Measurements from ENCODE around the gene NDC80. TPM values are rescaled to one million over a fixed set of nuclear protein-coding genes. Genes with fewer than 3 reads are reported as not detected.

Gene NDC80
- polyA plus RNA-seq, 1 donor, result 8.9 TPM

DNA sequence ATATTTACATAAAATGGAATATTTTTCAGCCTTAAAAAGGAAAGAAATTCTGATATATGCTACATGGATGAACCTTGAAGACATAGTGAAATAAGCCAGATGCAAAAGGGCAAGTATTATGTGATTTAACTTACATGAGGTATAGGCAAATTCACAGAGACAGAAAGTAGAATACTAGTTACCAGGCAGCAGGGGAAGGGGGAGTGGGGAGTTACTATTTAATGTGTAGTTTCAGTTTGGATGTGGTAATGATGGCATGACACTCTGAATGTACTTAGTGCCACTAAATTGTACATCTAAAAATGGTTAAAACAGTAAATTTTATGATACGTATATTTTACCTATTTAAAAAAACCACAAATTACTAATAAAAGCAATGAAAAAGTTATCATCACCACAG is 12.1 kb upstream of the NDC80 start:
- no peak for DNase-seq

DNA sequence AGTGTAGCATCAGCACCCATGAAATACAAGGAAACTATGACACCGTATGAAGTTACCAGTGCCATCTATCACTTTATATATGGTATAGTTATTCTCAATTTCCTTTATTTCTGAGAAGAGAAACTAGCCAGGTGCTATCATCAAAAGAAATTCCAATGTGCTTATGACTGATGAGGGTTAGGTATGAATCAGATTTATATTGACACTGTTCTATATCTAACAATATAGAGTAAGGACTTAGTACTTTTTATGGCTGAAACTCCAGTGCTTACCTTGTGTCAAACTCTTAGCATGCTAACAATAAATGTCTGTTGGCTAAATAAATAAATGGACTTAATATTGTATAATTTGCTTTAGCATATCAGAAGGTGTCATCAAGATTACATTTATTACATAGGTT is 7.0 kb upstream of the NDC80 start:
- no peak for DNase-seq

DNA sequence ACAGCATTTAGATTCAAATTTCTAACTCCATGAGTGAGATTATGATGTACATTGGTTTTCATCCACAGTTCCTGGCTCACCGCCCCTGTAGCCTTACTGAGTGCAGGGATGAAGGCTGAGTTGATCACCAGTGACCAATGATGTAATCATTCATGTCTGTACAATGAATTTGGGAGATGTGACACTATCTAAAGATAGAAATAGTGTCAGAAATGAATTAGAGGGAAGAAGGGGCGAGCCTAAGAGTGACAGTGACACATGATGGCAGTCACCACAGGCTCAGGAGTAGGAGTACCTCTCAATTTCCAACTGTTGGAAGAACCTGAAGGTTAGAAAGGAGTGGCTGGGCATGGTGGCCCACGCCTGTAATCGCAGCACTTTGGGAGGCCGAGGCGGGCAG is 3.2 kb upstream of the NDC80 start:
- DNase-seq, result no peak

DNA sequence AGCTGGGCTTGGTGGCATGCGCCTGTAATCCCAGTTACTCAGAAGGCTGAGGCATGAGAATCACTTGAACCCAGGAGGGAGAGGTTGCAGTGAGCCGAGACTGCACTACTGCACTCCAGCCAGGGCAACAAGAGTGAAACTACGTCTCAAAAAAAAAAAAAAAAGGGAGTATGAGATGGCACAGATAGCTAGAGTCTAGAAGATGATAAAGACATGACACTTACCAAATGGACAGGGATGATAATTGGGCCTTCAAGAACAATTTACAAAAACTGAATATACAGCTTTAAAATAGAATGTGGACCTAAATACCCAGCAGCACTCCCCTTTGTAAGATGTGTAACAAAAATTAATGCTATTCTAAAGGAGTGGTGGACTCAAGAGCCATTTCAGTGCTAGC is 2.8 kb upstream of the NDC80 start:
- DNase-seq, result no peak

DNA sequence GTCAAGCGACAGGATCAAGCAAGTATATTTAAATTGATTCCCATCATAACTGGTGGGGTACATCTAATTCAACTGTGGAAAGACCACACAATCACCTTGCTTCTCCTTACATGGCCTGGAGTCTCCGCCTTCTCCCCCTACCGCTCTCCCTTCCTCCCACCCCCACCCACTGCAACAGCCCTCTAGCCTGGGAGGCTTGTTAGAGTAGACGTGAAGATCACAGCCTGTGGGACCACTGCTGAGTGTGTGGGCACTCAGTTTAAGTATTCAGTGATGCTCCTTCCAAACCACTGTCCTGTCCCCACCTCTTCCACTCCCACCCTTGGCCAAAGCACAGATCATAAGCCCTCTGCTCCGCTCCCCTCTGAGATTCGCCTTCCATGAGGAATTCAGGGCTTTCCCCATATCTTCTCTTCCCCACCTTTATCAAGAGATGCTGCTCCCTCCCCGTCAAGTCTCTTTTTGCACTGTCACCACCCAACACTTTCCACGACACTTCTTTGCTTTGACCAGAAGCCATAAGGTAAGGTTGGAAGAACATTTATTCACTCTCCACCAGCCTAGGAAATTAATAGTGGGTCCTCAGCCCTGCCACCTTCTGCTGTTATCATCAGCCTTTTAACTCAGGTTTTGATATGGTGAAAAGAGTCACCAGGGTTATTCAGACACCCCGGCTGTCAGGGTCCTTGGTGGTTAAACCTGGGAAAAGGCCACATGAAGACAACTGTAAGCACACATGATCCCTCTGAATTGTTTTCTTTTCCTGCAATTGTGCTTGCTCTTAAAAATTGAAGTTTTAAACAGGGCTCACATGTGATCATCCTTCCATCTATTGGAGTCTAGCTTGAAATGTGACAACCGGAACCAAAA is 1.8 kb upstream of the NDC80 start:
- no peak for DNase-seq

DNA sequence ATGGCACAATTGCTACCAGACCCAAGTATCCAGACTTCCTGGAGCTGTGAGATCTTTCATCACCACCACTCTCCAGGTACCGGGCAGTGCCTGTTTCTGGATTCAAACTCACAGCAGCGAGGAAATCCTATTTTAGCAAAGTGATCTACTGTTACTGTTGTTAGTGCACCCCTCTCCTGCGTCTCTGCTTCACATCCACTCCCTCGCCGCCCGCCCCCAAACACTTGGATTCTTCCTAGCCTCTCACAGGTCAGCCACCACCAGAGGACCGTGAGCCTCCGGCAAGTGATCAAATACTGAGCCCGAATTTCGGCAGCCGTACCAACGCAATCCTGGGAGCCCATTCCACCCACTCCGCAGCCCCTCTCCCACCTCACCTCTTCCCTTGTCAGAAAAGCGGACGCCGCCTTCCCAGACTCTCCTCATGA is 571 bp upstream of the NDC80 start:
- peak; percentile 77 for DNase-seq

DNA sequence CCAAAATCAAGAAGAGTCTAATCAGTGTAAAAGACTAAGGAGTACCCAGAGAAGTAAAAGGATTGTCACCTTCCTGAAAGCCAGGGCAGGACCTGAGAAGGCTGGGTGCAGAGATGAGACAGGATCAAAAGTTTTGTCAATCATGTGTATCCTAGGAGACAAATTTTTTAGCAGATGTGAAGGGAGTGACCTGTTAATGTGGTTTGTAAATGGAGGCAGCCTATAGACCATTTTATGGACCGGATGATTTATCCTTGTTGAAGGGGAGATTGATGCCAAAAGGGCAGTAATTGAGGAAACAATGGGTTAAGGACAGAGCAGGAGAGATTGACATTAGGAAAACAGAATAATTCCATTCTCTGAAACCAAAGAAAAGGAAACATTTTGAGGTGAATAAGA is 813 bp downstream of the NDC80 start:
- no peak for DNase-seq

DNA sequence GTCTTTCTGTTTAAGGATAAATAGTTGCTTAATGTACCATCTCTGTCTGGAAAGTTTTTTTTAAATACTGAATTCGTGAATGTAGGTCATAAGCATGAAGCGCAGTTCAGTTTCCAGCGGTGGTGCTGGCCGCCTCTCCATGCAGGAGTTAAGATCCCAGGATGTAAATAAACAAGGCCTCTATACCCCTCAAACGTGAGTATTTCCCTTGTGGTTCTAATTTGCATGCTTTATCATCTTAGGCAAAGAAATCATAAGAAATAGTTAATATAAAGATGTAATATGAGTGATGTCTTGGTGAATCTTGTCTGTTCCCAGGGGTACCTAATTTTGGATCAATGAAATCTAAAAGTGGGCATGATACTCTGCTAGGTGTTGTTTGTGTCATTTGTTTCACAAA is 1.5 kb downstream of the NDC80 start:
- no peak for DNase-seq

DNA sequence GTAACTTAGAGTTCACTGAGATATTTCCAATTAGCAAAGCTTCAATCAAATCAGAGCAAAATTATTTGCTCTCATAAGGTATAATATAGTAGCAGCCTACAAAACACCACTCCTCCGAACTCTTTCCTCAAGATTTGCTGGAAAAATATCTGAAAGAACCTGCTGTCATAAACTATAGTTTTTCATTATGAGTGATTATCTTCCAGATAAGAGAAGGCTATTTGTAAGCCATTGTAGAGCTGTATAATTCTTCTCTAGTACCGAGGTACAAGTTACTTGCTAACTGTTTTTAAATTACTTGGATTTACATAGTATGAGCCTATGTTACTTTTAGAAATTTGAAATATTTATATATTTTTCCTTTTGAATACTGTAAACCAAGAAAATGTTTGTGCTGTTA is 2.1 kb downstream of the NDC80 start:
- no peak for DNase-seq

DNA sequence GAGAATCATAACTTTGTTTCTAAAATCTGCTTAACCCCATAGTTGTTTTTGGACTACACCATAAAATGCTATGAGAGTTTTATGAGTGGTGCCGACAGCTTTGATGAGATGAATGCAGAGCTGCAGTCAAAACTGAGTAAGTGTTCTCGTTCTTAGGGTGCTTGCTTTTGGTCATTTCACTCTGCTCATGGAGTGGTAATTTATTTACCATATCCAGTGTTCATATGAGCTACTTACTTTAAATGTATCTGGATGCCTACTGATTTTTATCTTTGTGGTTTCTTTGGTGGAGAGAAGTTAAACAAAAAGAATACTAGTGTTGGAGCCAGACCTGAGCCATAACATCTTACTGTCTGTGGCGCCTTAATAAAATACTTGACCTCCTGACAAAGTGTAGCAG is 16.4 kb downstream of the NDC80 start:
- no peak for DNase-seq

DNA sequence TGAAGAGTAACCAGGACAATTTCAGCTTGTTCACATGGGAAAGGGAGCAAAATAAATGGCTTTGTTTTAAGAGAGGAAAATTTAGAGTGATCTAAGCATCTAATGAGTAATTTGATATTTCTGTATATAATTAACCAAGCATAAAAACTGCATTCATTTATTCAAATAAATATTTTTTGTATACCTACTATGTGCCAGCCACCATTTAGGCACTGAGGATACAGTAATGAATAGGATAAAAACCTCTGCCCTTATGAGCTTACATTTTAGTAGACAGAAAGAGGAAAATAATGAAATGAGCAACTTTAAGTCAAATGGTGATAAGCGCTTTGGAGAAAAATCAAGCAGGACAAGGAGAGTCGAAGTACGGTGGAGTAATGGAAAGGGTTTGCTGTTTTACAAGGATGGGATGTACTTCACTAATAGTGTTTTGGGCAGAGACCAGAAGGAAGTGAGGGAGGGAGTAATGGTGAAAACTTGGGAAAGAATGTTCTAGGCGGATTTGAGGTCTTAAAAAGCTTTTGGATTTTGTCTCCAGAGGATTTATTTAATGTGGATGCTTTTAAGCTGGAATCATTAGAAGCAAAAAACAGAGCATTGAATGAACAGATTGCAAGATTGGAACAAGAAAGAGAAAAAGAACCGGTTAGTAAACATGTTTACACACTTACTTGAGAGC is 17.4 kb downstream of the NDC80 start:
- DNase-seq, result no peak

DNA sequence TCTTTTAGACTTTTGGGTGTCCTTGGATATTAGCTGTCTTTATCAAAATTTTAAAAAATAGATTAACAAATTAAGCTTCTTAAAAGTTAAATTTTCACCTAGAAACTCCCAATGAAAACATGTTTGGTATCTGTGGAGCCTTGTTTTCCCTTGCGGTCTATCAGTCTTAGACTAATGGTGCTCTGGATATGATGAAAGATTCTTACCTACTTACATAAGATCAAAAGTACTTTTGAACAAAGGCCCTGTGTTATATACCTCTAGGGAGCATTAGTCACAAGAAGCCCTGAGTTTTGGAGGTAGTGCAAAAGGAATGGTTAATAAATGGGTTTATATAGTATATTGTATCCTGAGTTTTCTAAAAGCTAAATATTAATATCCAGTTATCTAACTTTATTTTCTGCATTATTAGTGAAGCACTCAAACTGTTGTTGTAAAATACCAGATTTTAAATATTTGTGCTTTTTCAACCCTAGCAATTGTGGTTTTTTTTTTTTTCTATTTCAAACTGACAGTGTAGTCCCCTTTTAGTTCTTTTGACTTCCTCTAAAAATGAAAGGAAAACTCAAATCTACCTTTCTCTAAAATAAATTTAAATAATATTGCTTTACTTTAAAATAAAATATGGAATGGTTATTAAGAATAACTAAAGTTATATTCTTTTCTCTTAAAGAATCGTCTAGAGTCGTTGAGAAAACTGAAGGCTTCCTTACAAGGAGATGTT is 18.1 kb downstream of the NDC80 start:
- DNase-seq, result no peak

DNA sequence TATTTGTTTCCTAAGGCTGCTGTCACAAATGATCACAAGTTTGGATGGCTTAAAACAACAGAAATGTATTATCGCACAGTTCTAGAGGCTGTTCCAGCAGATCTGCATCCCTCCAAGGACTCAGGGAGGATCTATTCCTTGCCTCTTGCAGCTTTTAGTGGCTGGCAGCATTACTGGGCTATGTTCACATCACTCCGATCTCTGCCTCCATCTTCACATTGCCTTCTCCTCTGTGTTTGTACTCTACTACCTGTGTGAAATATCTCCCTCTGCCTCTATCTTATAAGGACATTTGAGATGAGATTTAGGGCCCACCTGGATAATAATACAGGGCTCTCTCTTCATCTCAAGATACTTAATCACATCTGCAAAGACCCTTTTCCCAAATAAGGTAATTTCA is 18.9 kb downstream of the NDC80 start:
- DNase-seq, result no peak

DNA sequence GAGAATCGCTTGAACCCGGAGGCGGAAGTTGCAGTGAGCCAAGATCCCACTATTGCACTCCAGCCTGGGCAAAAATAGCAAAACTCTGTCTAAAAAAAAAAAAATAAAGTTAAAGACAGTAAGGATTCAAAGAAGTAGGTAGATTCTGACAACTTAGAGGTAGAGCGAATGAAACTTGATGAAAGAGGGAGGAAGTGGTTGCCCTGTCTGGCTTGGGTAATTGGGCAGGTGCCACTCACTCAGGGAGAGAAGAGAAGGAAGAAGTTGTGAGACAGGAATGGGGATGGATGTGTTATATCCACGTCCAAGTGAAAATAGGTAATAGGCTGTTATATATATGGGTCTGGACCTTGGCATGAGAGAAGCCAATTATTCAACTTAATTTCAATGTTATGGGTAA is 26.3 kb downstream of the NDC80 start:
- DNase-seq, result no peak

DNA sequence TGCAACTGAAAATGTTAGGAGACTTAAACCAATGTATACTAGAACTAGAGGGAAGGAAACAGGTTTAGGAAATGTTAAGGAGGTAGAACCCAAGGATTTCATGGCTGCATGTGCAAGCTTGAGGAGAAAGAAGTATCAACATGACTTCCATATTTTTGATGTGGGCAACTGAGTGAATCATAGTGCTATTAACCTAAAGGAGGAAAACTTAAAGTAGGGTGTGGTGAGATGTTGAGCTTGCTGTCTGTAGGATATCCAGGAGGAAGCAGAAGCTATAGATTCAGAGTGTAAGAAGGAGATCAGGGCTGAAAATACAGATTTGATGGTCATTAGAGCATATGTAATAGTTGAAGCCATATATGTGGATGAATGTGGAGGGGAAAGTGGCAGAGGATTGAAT is 31.5 kb downstream of the NDC80 start:
- DNase-seq, result no peak

DNA sequence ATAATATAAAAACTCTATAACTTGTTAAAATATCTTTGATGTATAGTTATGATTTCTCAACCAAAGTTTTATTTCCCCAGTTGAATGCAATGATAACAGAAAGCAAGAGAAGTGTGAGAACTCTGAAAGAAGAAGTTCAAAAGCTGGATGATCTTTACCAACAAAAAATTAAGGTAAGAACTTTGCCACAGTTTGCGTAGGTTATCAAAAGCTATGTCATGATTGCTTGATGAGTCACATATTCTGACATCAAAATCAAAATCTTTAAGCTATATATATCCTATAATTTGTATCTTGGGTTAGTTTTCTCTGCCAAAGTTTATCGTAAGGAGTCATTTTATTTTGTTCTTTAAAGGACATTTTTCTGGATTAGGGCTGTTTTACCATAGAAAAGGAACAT is 35.0 kb downstream of the NDC80 start:
- DNase-seq, result no peak

DNA sequence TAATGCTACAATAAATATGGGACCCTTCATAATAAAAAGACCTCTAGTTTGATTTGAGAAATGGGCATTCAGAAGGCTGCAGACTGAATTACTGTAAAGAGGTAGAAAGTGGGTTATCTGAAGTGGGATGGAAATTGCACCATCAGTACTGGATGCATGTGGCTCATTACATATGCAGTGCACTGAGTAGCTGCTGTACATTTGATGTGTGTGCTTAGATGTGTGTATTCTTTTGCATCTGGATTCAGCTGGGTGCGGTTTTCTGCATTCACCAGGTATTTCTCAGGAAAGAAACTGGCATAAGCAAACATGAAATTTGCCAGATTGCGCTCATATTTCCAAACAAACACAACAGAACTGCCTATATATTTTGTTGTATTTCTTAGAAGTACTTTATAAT is 38.2 kb downstream of the NDC80 start:
- no peak for DNase-seq

DNA sequence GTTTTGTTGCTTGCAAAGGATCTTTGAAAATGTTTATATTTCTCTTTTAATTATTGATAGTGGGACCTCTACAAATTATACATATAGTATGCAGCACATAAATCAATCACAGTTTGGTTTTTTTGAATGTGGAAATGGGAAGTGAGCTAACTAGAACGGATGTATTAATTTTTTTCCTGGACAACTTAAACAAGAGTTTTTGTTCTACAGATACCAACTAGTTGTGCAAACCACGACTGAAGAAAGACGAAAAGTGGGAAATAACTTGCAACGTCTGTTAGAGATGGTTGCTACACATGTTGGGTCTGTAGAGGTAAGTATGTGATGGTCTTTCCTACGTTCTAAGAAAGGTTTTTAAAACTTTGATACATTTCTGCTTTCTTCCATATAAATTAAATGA is 39.2 kb downstream of the NDC80 start:
- no peak for DNase-seq

DNA sequence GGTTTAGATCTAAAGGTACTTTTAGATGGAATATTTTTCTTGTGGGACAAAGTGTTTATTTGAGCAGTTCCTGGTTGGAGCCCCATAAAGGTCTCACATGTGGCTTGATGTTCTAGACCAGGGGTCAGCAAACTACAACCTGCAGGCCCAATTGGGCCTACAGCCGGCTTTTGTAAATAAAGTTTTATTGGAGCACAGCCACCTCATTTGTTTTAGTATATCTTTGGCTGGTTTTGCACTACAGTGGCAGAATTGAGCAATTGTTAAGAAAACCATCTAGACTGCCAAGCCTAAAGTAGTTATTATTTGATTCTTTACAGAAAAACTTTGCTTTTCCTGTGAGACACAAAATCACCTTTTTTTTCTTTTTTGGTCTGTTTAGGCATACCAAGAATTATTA is 41.6 kb downstream of the NDC80 start:
- DNase-seq, result no peak

DNA sequence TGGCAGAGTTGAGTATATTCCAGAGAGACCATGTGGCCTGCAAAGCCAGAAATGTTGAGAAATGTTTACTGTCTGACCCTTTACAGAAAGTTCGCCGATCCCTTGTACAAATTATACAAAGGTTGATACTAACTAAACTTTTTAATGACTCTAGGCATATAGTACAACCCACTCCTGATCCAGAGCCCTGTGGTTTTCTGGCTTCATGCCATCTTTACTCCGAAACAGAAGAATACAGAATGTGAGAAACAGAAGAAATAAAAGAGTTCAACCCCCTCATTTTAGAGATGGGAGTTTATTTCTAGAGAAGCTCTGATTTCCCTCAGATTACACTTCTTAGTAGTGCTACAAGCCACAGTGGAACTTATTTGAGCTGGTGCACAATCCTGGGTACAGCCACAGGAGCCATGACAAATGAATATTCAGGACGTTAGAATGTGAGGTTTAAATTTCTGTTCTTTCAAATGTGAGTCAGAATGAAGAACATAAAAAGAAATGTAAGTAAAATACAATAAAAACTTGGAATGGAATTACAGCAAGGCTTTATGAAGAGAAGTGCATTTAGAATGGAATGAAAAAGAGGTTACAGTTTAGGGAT is 46.1 kb downstream of the NDC80 start:
- no peak for DNase-seq

DNA sequence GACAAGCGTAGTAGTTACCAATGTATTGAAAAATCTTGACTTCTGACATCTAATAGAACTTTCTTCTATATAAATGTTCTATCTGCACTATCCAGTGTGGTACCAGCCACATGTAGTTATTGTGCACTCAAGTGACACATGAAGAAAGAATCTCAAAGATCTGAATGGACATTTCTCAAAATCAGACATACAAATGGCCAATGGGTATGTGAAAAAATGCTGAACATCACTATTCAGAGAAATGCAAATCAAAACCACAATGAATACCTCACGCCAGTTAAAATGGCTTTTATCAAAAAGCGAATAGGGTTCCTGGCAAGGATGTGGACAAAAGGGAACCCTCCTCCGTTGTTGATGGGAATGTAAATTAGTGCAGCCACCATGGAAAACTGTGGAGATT is 46.7 kb downstream of the NDC80 start:
- no peak for DNase-seq

DNA sequence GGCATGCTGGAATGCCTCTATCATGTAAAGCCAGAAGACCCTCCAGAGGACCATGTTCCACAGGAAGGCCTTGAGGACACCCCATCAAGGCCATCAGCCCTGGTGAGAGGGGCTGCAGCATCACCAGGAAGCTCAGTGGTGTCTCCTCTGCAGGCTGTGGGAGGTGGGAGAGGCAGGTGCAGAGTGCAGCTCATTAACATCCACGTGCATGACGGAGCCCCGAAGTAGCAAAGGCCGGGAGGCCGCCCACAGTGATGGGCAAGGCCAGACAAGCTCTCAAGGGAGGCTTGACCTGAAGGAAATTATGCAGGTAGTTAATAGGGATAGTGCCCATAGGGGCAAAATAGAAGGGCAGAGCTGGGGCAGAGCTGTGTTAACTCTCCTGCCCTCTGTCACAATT is 53.9 kb downstream of the NDC80 start:
- DNase-seq, result no peak

DNA sequence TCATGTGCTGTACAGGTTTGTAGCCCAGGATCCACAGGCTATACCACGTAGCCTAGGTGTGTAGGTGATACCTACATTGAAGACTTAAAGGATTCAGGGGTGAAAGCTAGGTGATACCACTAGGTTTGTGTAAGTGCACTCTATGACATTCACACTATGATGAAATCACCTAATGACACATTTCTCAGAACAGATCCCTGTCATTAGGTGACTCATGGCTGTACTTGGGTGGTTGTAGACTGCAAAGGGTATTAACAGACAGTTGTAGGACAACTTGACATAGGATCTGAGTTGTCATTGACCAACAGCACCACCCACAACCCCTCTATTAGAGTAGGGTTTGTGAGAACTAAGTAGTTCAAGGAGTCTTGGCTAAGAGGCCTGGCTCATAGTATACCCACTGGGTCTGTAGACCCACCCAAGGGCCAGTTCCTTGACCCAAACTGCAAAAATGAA is 56.5 kb downstream of the NDC80 start:
- no peak for DNase-seq
